ENCODE results near the gene EIF2S1.

DNA sequence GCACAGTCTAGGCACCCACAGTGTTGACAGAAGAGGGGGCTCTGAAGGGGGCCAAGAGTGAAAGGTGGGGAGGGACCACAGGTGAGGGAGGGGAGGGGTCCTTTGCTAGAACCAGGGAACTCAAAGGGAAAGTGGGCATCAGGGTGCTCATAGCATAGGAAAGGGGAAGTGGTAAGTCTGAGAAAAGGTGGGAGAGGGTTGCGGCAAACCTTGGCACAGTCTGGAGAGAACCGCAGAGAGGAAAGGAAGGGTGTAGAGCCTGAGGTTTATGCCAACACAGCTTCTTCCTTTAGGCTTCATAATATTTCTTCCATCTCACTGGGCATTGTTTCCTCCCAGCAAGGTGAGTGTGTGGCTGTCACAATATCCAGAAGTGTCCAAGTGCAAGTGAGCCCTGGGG, 63.3 kb downstream of the EIF2S1 start:
- TF ChIP-seq, protein P1, sequence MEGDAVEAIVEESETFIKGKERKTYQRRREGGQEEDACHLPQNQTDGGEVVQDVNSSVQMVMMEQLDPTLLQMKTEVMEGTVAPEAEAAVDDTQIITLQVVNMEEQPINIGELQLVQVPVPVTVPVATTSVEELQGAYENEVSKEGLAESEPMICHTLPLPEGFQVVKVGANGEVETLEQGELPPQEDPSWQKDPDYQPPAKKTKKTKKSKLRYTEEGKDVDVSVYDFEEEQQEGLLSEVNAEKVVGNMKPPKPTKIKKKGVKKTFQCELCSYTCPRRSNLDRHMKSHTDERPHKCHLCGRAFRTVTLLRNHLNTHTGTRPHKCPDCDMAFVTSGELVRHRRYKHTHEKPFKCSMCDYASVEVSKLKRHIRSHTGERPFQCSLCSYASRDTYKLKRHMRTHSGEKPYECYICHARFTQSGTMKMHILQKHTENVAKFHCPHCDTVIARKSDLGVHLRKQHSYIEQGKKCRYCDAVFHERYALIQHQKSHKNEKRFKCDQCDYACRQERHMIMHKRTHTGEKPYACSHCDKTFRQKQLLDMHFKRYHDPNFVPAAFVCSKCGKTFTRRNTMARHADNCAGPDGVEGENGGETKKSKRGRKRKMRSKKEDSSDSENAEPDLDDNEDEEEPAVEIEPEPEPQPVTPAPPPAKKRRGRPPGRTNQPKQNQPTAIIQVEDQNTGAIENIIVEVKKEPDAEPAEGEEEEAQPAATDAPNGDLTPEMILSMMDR (IDR thresholded peaks at IDR 0.05): no peak
- no peak for TF ChIP-seq POLR2AphosphoS5 (IDR thresholded peaks at IDR 0.05)
